MCF 10A (cell line): Measurements from ENCODE around the gene PRKG1. TPM values are rescaled to one million over a fixed set of nuclear protein-coding genes. Genes with fewer than 3 reads are reported as not detected.

Source experiments
- BruUV-seq: library from RNA; stranded (reverse); fragments of 400-500 nt; replicated peaks from 2 replicates; lab custom pipeline; 2021; lab: Mats Ljungman, UMichigan
- CTCF ChIA-PET: fragments of 300-600 bp; sonication (Branson Sonifier 250); formaldehyde crosslinking; extraction: SDS; loops from one replicate; lab custom pipeline; 2021; ENCODE audit warnings: antibody characterized with exemption, inconsistent platforms; lab: Yijun Ruan, JAX
- POLR2A ChIA-PET: fragments of 300-600, 350-650 bp; sonication (Branson Sonifier 250); formaldehyde crosslinking; extraction: SDS; loops from one replicate; lab custom pipeline; 2020; ENCODE audit warnings: antibody characterized with exemption, inconsistent platforms; lab: Yijun Ruan, JAX
- DNase-seq: peaks from one replicate; pipeline ENCODE4 v3.0.0-alpha.2; 2018; ENCODE audit not compliant: unreplicated experiment
- H3K27ac Mint-ChIP-seq: one replicate; pipeline ENCODE4 v1.8.0; 2022; ENCODE audit warnings: mild to moderate bottlenecking, low read depth, mixed read lengths; ENCODE audit not compliant: unreplicated experiment
- H3K27me3 Mint-ChIP-seq: one replicate; pipeline ENCODE4 v1.8.0; 2022; ENCODE audit warnings: mixed read lengths; ENCODE audit not compliant: insufficient read depth, unreplicated experiment
- H3K36me3 Mint-ChIP-seq: one replicate; pipeline ENCODE4 v1.8.0; 2022; ENCODE audit warnings: mild to moderate bottlenecking, moderate library complexity, mixed read lengths; ENCODE audit not compliant: insufficient read depth, unreplicated experiment
- H3K4me1 Mint-ChIP-seq: one replicate; pipeline ENCODE4 v1.8.0; 2022; ENCODE audit warnings: mixed read lengths; ENCODE audit not compliant: insufficient read depth, unreplicated experiment
- H3K4me3 Mint-ChIP-seq: one replicate; pipeline ENCODE4 v1.8.0; 2022; ENCODE audit warnings: mild to moderate bottlenecking, moderate library complexity, mixed read lengths; ENCODE audit not compliant: unreplicated experiment
- H3K9me3 Mint-ChIP-seq: one replicate; pipeline ENCODE4 v1.8.0; 2022; ENCODE audit warnings: mixed read lengths; ENCODE audit not compliant: unreplicated experiment
- CTCF ChIP-seq: fragments of 200-600 bp; IDR thresholded peaks from one replicate; pipeline ENCODE4 v1.8.0; 2022; ENCODE audit warnings: antibody characterized with exemption, mild to moderate bottlenecking; ENCODE audit not compliant: unreplicated experiment
- intact Hi-C: fragments of 100-400 bp; cut with micrococcal nuclease; formaldehyde crosslinking; loops from 2 replicates; pipeline ENCODE4 v1.14.1; 2022
- total RNA-seq: library from RNA; stranded (reverse); gene quantifications from 2 replicates; pipeline ENCODE4 v1.2.3, GENCODE V29; 2022

The PRKG1 gene
- total RNA-seq, 1 experiment from 2014 or later = 0.09 TPM

DNA sequence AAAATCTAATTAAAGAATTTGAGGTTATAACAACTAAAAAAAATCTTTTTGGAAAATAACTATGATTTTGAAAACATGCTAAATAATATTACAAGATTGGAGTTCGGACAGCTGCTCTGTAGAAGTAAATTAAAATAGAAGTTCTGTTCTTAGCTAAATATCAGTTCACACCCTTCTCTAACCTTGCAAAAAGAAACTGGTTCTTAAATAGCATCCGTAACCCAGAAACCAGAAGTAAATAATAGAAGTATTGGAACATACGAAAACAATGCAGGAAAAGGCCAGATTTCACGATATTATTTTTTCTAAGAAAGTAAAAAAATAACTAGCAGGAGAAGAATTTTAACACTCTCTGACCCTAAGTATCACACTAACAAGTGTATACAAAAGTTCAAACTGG, 164.7 kb downstream of the PRKG1 start:
- intact Hi-C loops = no loop called here
- BruUV-seq = no TSS peak
- Mint-ChIP-seq H3K9me3 (no peaks in the 10 kb centered on the region), H3K27ac (no peak overlapping the region), H3K27me3 (peaks cover 27% of the 10 kb centered on the region), H3K4me1 (no peaks in the 10 kb centered on the region), H3K36me3 (no peaks in the 10 kb centered on the region), H3K4me3 (no peak overlapping the region)
- no peak for TF ChIP-seq CTCF
- ChIA-PET CTCF (no interaction called here), POLR2A (interaction anchor here (0.6 kb wide), 1 partner anchor 806 kb away, joined by 5 read pairs; no protein-coding TSS in a partner anchor)
- DNase-seq = no peak

- Mint-ChIP-seq H3K36me3 (no peaks in the 10 kb centered on the region), H3K4me1 (no peaks in the 10 kb centered on the region), H3K27ac (no peak overlapping the region), H3K4me3 (no peak overlapping the region), H3K9me3 (no peaks in the 10 kb centered on the region), H3K27me3 (peaks cover 43% of the 10 kb centered on the region)
- ChIA-PET POLR2A (no interaction called here), CTCF (interaction anchor here (0.6 to 1.3 kb wide), 2 partner anchors 17 to 229 kb away, joined by 3 to 4 read pairs; no protein-coding TSS in a partner anchor)
- no peak for TF ChIP-seq CTCF
- DNase-seq = no peak
- intact Hi-C loops = no loop called here
- no TSS peak for BruUV-seq
Observed at GRCh38 chr10:51241461-51241860, 167.2 kb downstream of the PRKG1 start.

DNA sequence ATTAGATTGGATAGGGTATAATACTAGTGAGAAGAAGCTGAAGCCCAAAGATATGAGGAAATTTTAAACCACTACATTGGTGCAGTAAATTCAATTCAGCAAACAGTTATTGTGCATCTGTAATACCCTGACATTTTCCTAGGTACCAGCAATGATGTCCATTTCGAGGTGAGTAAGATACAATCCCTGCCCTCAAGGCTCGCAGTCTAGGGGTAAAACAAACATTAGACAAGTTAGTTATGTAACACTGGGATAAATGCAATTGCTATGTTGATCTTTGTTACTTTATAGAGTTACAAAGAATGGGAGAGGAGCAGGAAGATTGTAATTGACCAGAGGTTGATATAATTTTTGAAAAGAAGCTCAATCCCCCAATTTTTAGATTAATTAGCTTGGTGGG, 168.1 kb downstream of the PRKG1 start:
- intact Hi-C loops = no loop called here
- H3K9me3 Mint-ChIP-seq = no peaks in the 10 kb centered on the region
- peaks cover 52% of the 10 kb centered on the region for H3K27me3 Mint-ChIP-seq
- ChIA-PET CTCF (interaction anchor here (0.5 to 0.6 kb wide), 2 partner anchors 230 to 883 kb away, joined by 3 to 4 read pairs; no protein-coding TSS in a partner anchor), POLR2A (no interaction called here)
- no peak overlapping the region for H3K4me3 Mint-ChIP-seq
- no TSS peak for BruUV-seq
- no peaks in the 10 kb centered on the region for H3K4me1 Mint-ChIP-seq
- no peak for TF ChIP-seq CTCF
- no peaks in the 10 kb centered on the region for H3K36me3 Mint-ChIP-seq
- H3K27ac Mint-ChIP-seq = no peak overlapping the region
- DNase-seq = peak; percentile 3

GRCh38 chr10:51244309-51244708, 170.0 kb downstream of the PRKG1 start:
- no peak for TF ChIP-seq CTCF
- DNase-seq = no peak
- intact Hi-C loops = no loop called here
- no peak overlapping the region for H3K4me3 Mint-ChIP-seq
- H3K4me1 Mint-ChIP-seq = no peaks in the 10 kb centered on the region
- H3K9me3 Mint-ChIP-seq = no peaks in the 10 kb centered on the region
- CTCF ChIA-PET = no interaction called here
- no peaks in the 10 kb centered on the region for H3K36me3 Mint-ChIP-seq
- H3K27me3 Mint-ChIP-seq = peaks cover 62% of the 10 kb centered on the region
- H3K27ac Mint-ChIP-seq = no peak overlapping the region
- BruUV-seq = no TSS peak
- POLR2A ChIA-PET = interaction anchor here (0.7 kb wide), 1 partner anchor 958 kb away, joined by 3 read pairs; no protein-coding TSS in a partner anchor
